NCI-H446 (cell line): ENCODE measurements around the gene NR1D2.

Source experiments
- DNase-seq, 2 experiments: peaks; one replicate each; lab custom pipeline; 2025; lab: John Stamatoyannopoulos, UW

Gene NR1D2

GRCh38 chr3:23931597-23931996 lies 13.5 kb upstream of the NR1D2 start:
- no peak for DNase-seq

GRCh38 chr3:23932571-23932970 lies 12.5 kb upstream of the NR1D2 start:
- DNase-seq = no peak

- DNase-seq = no peak
These were observed 10.8 kb upstream of the NR1D2 start for GRCh38 chr3:23934253-23934652.

- DNase-seq = no peak
These were observed 7.8 kb upstream of the NR1D2 start for GRCh38 chr3:23937296-23937695.

- DNase-seq = no peak
These were observed 6.4 kb upstream of the NR1D2 start for GRCh38 chr3:23938688-23939087.

GRCh38 chr3:23940775-23941174 lies 4.3 kb upstream of the NR1D2 start:
- DNase-seq = no peak

- no peak for DNase-seq
These were observed 3.6 kb upstream of the NR1D2 start for GRCh38 chr3:23941440-23941839.

GRCh38 chr3:23942546-23942945 lies 2.5 kb upstream of the NR1D2 start:
- DNase-seq = no peak

- DNase-seq = no peak
These were observed 891 bp upstream of the NR1D2 start for GRCh38 chr3:23944007-23944783.

- no peak for DNase-seq
These were observed 502 bp downstream of the NR1D2 start for GRCh38 chr3:23945663-23945912.

- DNase-seq = peak; percentile 82 to 96
These were observed 1.0 kb downstream of the NR1D2 start for GRCh38 chr3:23945913-23946687.

- no peak for DNase-seq
These were observed 3.7 kb downstream of the NR1D2 start for GRCh38 chr3:23948761-23949160.

GRCh38 chr3:23949784-23950183 lies 4.7 kb downstream of the NR1D2 start:
- no peak for DNase-seq

- DNase-seq = no peak
These were observed 5.2 kb downstream of the NR1D2 start for GRCh38 chr3:23950293-23950692.

- no peak for DNase-seq
These were observed 7.6 kb downstream of the NR1D2 start for GRCh38 chr3:23952646-23953045.

- no peak for DNase-seq
These were observed 8.4 kb downstream of the NR1D2 start for GRCh38 chr3:23953523-23953922.

- DNase-seq = no peak
These were observed 9.1 kb downstream of the NR1D2 start for GRCh38 chr3:23954144-23954543.

GRCh38 chr3:23956701-23957100 lies 11.6 kb downstream of the NR1D2 start:
- no peak for DNase-seq

GRCh38 chr3:23959135-23959900 lies 14.2 kb downstream of the NR1D2 start:
- DNase-seq = no peak

GRCh38 chr3:23960649-23961048 lies 15.6 kb downstream of the NR1D2 start:
- DNase-seq = no peak

- no peak for DNase-seq
These were observed 16.0 kb downstream of the NR1D2 start for GRCh38 chr3:23961066-23961465.

GRCh38 chr3:23961913-23962312 lies 16.8 kb downstream of the NR1D2 start:
- no peak for DNase-seq
